DOHH2 (cell line): Measurements from ENCODE around the gene CCND3.

Source experiments
- H3F3A ChIP-seq: fragments of 200-600 bp; sonication (generic), shearing (Covaris generic); 2 replicates; pipeline ENCODE4 v1.6.0; 2016; ENCODE audit warnings: antibody characterized with exemption, mild to moderate bottlenecking; ENCODE audit not compliant: control insufficient read depth, insufficient read depth
- H3K27ac ChIP-seq: fragments of 200-600 bp; sonication (generic); 2 replicates; pipeline ENCODE4 v1.5.1; 2014; ENCODE audit warnings: low read depth, mild to moderate bottlenecking, low read length, moderate library complexity
- H3K27me3 ChIP-seq: fragments of 200-600 bp; sonication (generic); 2 replicates; pipeline ENCODE4 v1.6.1; 2014; ENCODE audit warnings: mild to moderate bottlenecking, low read length, mixed read lengths; ENCODE audit not compliant: control insufficient read depth
- H3K36me3 ChIP-seq: fragments of 200-600 bp; sonication (generic); 2 replicates; pipeline ENCODE4 v1.6.1; 2014; ENCODE audit warnings: mild to moderate bottlenecking, low read length, moderate library complexity, mixed read lengths; ENCODE audit not compliant: control insufficient read depth
- H3K4me1 ChIP-seq: fragments of 200-600 bp; sonication (generic); 2 replicates; pipeline ENCODE4 v1.6.1; 2014; ENCODE audit warnings: mild to moderate bottlenecking, low read length, mixed read lengths; ENCODE audit not compliant: control insufficient read depth
- H3K4me2 ChIP-seq: fragments of 200-600 bp; sonication (generic); 2 replicates; pipeline ENCODE4 v1.6.0; 2014; ENCODE audit warnings: mild to moderate bottlenecking, low read length, moderate library complexity
- H3K4me3 ChIP-seq: fragments of 200-600 bp; sonication (generic); 2 replicates; pipeline ENCODE4 v1.5.1; 2014; ENCODE audit warnings: mild to moderate bottlenecking, low read length, mixed read lengths
- H3K79me2 ChIP-seq: fragments of 200-600 bp; sonication (generic); 2 replicates; pipeline ENCODE4 v1.6.1; 2014; ENCODE audit warnings: mild to moderate bottlenecking, low read length, mixed read lengths; ENCODE audit not compliant: control insufficient read depth
- H3K9me2 ChIP-seq: fragments of 200-600 bp; sonication (generic); replicated peaks from 2 replicates; pipeline ENCODE4 v1.6.1; 2014; ENCODE audit warnings: mild to moderate bottlenecking, low read length, mixed read lengths; ENCODE audit not compliant: control insufficient read depth
- H3K9me3 ChIP-seq: fragments of 200-600 bp; sonication (generic); 2 replicates; pipeline ENCODE4 v1.6.1; 2014; ENCODE audit warnings: antibody characterized with exemption, low read length, mixed read lengths; ENCODE audit not compliant: control insufficient read depth, insufficient read depth
- H4K20me1 ChIP-seq: fragments of 200-600 bp; sonication (generic); 2 replicates; pipeline ENCODE4 v1.6.0; 2014; ENCODE audit warnings: low read depth, mild to moderate bottlenecking, antibody characterized with exemption, low read length, moderate library complexity; ENCODE audit not compliant: control insufficient read depth, insufficient read depth
- EZH2phosphoT487 ChIP-seq: fragments of 200-600 bp; sonication (generic); IDR thresholded peaks from 2 replicates; pipeline ENCODE4 v1.6.1; 2017; ENCODE audit warnings: borderline replicate concordance, mild to moderate bottlenecking, antibody characterized with exemption, low read length, moderate library complexity, mixed read lengths
- TF ChIP-seq, protein P1 (sequence below): fragments of 200-600 bp; sonication (generic); IDR thresholded peaks from one replicate; pipeline ENCODE4 v1.5.1; 2014; ENCODE audit warnings: antibody characterized with exemption, mild to moderate bottlenecking, low read depth, low read length; ENCODE audit not compliant: poor library complexity, severe bottlenecking

The CCND3 gene

DNA sequence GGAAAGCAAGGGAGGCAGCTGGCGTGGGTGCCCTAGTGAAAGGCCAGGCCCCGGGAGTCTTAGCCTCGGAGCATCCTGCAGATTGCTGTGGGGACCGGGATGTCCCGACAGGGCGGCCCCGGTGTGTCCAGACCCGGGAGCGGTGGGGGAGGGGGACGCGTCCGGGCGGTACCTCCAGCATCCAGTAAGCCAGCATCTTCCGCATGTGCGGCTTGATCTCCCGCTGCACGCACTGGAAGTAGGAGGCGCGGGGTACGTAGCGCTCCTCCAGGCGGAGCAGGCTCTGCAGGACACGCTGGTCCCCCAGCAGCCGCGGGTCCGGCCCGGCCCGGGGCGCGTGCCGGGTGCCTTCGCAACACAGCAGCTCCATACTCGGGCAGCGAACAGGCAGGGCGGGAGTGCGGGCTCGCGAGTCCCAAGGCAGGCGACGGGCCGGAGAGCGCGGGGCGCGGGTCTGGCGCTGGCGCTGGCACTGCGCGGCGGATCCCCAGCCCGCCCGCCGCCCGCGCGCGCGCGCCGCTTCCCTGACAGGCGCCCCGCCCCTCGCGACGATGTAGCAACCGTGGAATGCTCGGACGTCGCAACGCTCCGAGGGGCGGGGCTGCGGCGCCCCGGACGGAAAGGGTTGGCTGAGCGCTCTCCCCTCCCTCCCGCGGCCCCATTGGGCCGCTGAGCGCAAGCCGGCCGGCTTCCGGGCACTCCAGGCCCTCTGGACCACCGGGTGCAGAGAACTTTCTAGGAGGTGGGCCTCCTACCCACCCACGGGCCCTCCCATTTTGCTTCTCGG lies at the start of gene CCND3:
Gene CCND3 (minus strand): TSS at position 529 of the 787 bp plus-strand sequence. CDS start 159 bp downstream, at position 370.
- H3K36me3 ChIP-seq = peaks cover 50% of the 10 kb centered on the region
- H3K27ac ChIP-seq = peak within 1 kb of the TSS; percentile 86
- H3K27me3 ChIP-seq = no peaks in the 10 kb centered on the region
- H3K4me1 ChIP-seq = peaks cover 57% of the 10 kb centered on the region
- no peak for TF ChIP-seq EZH2phosphoT487
- TF ChIP-seq, protein P1, sequence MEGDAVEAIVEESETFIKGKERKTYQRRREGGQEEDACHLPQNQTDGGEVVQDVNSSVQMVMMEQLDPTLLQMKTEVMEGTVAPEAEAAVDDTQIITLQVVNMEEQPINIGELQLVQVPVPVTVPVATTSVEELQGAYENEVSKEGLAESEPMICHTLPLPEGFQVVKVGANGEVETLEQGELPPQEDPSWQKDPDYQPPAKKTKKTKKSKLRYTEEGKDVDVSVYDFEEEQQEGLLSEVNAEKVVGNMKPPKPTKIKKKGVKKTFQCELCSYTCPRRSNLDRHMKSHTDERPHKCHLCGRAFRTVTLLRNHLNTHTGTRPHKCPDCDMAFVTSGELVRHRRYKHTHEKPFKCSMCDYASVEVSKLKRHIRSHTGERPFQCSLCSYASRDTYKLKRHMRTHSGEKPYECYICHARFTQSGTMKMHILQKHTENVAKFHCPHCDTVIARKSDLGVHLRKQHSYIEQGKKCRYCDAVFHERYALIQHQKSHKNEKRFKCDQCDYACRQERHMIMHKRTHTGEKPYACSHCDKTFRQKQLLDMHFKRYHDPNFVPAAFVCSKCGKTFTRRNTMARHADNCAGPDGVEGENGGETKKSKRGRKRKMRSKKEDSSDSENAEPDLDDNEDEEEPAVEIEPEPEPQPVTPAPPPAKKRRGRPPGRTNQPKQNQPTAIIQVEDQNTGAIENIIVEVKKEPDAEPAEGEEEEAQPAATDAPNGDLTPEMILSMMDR = no peak
- H3K79me2 ChIP-seq = peaks cover 59% of the 10 kb centered on the region
- no peaks in the 10 kb centered on the region for H3K9me3 ChIP-seq
- H3K4me3 ChIP-seq = peak within 1 kb of the TSS; percentile 95
- no peaks in the 10 kb centered on the region for H4K20me1 ChIP-seq
- H3K9me2 ChIP-seq = no peaks in the 10 kb centered on the region
- peaks cover 14% of the 10 kb centered on the region for H3F3A ChIP-seq
- peak within 1 kb of the TSS; percentile 97 for H3K4me2 ChIP-seq

DNA sequence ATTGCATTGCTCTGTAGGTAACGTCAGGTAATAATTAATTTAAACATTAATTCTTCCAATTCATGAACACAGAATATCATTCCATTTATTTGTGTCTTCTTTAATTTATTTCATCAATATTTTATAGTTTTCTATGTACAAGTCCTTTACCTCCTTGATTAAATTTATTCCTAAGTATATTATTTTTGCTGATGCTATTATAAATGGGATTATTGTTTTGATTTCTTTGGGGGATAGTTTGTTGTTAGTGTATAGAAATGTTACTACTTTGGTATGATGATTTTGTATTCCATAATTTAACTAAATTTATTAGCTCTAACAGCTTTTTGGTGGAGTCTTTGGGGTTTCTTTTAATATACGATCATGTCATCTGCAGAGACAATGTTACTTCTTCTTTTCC lies 44.7 kb upstream of the CCND3 start:
- Histone ChIP-seq H3K4me3 (no peak overlapping the region), H3K27me3 (no peaks in the 10 kb centered on the region), H3F3A (no peaks in the 10 kb centered on the region), H3K79me2 (no peaks in the 10 kb centered on the region), H4K20me1 (no peaks in the 10 kb centered on the region), H3K4me2 (no peak overlapping the region), H3K9me2 (no peaks in the 10 kb centered on the region), H3K36me3 (no peaks in the 10 kb centered on the region), H3K9me3 (no peaks in the 10 kb centered on the region), H3K4me1 (peaks cover 20% of the 10 kb centered on the region), H3K27ac (no peak overlapping the region)
- TF ChIP-seq EZH2phosphoT487 = no peak
- TF ChIP-seq, protein P1 = no peak

DNA sequence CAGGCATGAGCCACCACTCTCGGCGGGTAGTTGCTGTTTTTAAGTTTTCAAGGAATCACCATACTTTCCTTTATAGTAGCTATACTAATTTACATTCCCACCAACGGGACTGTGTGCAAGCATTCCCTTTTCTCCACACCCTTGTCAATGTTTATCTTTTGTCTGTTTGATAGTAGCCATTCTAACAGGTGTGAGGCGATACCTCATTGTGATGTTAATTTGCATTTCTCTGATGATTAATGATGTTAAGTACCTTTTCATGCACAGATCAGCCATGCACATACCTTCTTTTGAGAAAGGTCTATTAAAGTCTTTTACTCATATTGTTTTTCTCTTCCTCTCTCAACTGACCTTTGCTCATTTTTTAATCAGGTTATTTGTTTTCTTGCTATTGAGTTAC lies 43.0 kb upstream of the CCND3 start:
- Histone ChIP-seq H3K27ac (peak overlapping the region; percentile 30), H4K20me1 (no peaks in the 10 kb centered on the region), H3K4me1 (peaks cover 29% of the 10 kb centered on the region), H3K27me3 (no peaks in the 10 kb centered on the region), H3K79me2 (no peaks in the 10 kb centered on the region), H3K9me2 (no peaks in the 10 kb centered on the region), H3K4me3 (no peak overlapping the region), H3K36me3 (no peaks in the 10 kb centered on the region), H3K4me2 (peak overlapping the region; percentile 43), H3F3A (peaks cover 2% of the 10 kb centered on the region), H3K9me3 (no peaks in the 10 kb centered on the region)
- TF ChIP-seq, protein P1 = no peak
